ENCODE data around the gene DPEP3.
A peak's percentile ranks its signal among the peaks of the same experiment; 100 is the strongest.

The DPEP3 gene

DNA sequence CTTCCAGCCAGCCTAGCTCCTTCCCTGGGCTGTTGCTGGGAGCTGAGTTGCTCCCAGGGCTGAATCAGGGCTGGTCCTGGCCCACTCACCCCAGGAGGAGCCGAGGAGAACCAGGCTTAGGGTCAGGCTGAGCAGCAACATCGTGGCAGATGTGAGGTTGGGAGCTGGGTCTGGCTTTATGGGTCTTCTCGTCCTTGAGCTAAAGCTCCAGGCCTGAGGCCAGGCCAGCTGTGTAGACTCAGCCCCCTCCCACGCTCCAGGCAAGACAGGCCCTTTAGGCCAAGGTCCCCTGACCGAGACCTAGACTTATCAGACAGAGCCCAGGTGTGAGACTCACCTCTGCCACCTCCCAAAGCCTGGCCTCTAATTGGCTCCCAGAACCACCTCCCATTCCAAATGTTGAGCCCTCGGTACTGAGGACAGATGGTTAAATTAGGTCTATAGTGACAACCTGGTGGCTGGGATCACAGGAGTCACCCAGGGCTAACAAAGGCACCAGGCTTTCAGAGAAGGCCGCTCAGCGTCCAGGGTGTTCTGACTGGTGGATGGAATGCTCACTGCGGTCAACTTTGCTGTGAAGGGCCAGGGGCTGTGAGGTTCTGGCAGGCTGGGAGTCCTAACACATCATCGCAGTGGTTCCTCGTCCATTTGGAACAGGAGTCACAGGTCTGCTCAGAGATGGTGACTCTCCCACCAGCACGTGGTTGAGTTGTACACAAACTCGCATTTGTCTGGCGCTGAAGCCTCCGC is 48.4 kb downstream of the DPEP3 start, which contains the start of gene CTRL:
TSS of gene CTRL (minus strand) at position 151 of the 750 bp plus-strand sequence. CDS start at position 141, 10 bp downstream.
- FAIRE-seq, result no peak
- no peak for TF ChIP-seq POLR2A (IDR thresholded peaks at IDR 0.05; ENCODE audit: low read depth, low read length)
- DNase-seq (ENCODE audit: insufficient read length, low spot score), result no peak

GRCh38 chr16:67930678-67931211 is 49.6 kb downstream of the DPEP3 start:
- TF ChIP-seq POLR2A (IDR thresholded peaks at IDR 0.05; ENCODE audit: low read depth, low read length), result no peak
- no peak for FAIRE-seq
- no peak for DNase-seq (ENCODE audit: insufficient read length, low spot score)

DNA sequence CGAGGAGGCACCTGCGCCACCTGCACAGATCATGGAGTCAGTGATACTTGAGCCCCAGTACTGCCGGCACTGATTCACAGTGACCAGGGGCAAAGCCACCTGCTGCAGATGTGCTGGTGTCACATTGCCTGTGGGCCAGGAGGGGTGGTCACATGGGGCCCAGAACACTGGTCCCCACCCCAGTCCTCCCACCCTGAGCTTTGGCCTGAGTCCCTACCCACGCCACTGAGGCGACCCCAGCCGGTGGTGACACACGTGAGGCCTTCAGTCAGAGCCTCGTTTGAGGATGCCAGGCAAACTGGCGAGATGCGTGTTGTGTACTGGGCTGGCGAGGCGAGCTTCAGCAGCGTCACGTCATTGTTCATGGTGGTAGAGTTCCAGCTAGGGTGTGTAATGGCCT is 50.1 kb downstream of the DPEP3 start:
- DNase-seq (ENCODE audit: insufficient read length, low spot score) (no peak), FAIRE-seq (no peak)
- no peak for TF ChIP-seq POLR2A (IDR thresholded peaks at IDR 0.05; ENCODE audit: low read depth, low read length)

- no peak for TF ChIP-seq POLR2A (IDR thresholded peaks at IDR 0.05; ENCODE audit: low read depth, low read length)
- FAIRE-seq (peak; percentile 53), DNase-seq (ENCODE audit: insufficient read length, low spot score) (peak; percentile 53)
These were observed 51.5 kb downstream of the DPEP3 start for GRCh38 chr16:67928561-67929364.

DNA sequence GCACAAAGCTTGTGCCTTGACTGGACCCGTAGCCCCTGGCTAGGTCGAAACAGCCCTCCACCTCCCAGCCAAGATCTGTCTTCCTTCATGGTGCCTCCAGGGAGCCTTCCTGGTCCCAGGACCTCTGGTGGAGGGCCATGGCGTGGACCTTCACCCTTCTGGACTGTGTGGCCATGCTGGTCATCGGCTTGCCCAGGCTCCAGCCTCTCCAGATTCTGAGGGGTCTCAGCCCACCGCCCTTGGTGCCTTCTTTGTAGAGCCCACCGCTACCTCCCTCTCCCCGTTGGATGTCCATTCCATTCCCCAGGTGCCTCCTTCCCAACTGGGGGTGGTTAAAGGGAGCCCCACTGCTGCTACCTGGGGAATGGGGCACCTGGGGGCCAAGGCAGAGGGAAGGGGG is 52.2 kb downstream of the DPEP3 start:
- FAIRE-seq (no peak), DNase-seq (ENCODE audit: insufficient read length, low spot score) (no peak)
- no peak for TF ChIP-seq POLR2A (IDR thresholded peaks at IDR 0.05; ENCODE audit: low read depth, low read length)

DNA sequence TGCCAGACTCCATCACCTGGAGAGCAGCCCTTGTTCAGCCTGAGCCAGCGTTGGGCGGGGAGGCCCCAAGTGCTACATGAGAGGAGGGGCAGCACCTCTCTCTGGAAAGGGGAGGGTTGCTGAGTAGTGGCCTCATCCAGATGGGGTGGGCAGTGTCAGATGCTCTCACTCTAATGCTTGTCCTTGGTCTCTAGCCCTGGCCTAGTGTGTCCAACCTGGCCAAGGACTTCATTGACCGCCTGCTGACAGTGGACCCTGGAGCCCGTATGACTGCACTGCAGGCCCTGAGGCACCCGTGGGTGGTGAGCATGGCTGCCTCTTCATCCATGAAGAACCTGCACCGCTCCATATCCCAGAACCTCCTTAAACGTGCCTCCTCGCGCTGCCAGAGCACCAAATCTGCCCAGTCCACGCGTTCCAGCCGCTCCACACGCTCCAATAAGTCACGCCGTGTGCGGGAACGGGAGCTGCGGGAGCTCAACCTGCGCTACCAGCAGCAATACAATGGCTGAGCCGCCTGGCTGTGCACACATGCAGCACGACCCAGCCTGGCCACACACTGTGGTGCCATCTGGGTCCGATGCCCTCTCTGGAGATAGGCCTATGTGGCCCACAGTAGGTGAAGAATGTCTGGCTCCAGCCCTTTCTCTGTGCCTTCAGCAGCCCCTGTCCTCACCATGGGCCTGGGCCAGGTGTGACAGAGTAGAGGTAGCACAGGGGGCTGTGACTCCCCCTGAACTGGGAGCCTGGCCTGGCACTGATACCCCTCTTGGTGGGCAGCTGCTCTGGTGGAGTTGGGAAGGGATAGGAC is 53.0 kb downstream of the DPEP3 start:
- DNase-seq (ENCODE audit: insufficient read length, low spot score), result no peak
- no peak for FAIRE-seq
- TF ChIP-seq POLR2A (IDR thresholded peaks at IDR 0.05; ENCODE audit: low read depth, low read length), result no peak

- no peak for DNase-seq (ENCODE audit: insufficient read length, low spot score)
- no peak for TF ChIP-seq POLR2A (IDR thresholded peaks at IDR 0.05; ENCODE audit: low read depth, low read length)
- no peak for FAIRE-seq
These were observed 54.0 kb downstream of the DPEP3 start for GRCh38 chr16:67926181-67926750.
